Renal pelvis (tissue), 4 donors: ENCODE results near the gene ANKRD18A. TPM values are rescaled to one million over a fixed set of nuclear protein-coding genes. Genes with fewer than 3 reads are reported as not detected.
"Not testable (repeated sequence)": the region's sequence is repeated elsewhere in the genome, so short reads cannot be mapped to it uniquely, and the experiment has no call there.

Experiments
- DNase-seq: peaks from one replicate; pipeline ENCODE4 v3.0.0-alpha.2; 2013
- polyA plus RNA-seq, 3 donors: library from polyadenylated mRNA; unstranded; fragments of 120-200 nt; gene quantifications; one replicate each; pipeline ENCODE4 v1.2.1, GENCODE V29; 2013; ENCODE audit not compliant: insufficient read length in 3 of 3

The ANKRD18A gene
- polyA plus RNA-seq, 3 donors = 3.7 to 5.8 (median 3.9) TPM

DNA sequence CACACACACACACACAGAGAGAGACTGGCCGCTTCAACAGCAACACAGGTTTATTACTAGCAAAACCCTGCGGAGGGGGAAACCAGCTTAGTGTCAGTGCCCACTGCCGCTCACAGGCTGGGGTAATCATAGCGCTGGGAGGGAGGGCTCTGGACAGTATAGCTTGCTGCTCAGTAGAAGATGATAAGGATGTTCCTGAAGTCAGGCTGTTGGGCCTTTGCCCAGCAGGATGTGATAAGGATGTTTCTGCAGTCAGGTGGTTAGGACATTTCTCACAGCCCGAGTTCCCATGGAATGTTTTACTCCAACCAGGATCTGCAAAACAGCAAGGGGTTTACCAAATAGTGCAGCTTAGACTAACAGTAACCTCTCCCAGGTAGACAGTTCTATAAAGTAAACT is 79.9 kb downstream of the ANKRD18A start:
- DNase-seq = not testable (repeated sequence)

DNA sequence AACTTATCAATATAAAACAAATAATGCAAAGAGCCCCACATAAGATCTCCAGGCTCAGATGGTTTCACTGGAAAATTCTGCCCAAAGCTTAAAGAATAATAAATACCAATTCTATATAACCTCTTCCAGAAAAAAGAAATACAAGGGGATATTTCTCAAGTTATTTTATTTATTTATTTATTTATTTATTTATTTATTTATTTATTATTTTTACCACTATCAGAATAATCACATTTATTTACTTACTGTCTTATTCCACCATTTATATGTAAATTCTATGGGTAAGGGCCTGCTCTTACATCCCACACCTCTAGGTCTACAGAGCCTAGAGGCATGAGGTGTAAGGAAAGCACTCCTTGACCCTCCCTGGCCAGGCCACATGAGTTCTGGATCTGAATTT is 91.1 kb downstream of the ANKRD18A start:
- DNase-seq = no peak

DNA sequence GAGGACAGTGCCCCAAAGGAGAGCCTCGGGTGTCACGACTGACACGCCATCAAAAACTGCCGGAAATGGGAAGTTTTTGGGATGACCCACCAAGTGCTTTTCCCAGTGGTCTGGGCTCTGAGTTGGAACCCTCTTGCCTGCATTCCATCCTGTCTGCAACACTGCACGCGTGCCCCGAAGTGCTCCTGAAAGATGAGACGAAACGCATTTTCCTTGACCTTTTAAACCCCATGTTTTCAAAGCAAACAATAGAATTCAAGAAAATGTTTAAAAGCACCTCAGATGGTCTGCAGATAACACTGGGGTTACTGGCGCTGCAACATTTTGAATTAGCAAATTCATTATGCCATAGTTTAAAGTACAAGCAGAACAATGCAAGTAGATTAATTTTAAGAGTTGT is 92.9 kb downstream of the ANKRD18A start:
- DNase-seq = peak; percentile 54

DNA sequence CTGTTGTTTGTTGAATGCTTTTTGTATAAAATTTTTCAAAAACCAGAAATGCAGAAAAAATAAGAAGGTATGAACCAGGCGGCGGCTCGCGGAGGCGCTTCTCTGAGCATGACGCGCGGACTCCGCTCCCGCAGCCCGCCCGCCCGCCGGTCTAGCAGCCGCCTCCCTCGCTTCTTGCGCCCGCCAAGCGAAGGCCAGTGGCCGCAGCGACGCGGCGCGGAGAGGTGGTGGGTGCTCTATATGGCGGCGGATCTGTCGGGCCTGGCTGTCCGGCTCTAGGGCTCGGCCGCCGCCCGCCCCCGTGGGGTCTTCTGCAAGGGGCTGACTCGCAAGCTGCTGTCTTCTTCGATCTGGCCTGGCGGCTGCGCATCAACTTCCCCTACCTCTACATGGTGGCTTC is 93.8 kb downstream of the ANKRD18A start:
- no peak for DNase-seq

DNA sequence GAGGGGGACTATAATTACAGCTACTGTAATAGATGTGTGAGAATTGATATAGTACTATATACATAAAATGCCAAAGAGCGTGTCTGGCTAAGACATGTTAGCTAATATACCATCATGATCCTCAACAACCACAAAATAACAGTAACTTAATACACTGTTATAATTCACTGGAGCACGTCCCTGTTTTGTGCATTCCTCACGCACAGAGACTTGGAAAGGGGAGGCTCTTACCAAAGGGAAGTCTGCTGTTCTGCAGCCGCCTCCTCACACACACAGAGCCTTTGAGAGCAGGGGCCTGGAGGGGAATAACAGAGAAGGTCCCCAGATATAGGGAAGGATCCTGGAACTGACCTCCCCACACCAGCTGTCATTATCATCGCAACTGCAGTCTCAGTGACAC is 97.3 kb downstream of the ANKRD18A start:
- DNase-seq = no peak

DNA sequence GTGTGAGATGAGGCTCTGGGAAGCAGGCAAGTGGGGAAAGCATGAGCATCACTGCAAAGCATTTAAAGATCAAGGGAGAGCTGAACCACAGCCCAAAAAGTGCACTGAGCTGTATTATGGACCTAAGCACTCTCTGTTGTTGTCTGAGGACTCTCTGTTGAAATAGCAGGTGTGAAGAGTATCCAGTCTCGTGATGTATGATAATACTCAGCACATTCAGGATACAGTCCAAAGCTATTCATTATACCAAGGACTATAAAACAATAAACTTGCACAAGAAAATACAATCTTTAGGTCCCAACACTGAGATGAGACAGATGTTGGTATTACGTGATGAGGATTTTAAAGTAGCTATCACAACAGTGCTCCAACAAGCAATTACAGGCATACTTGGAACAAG is 98.6 kb downstream of the ANKRD18A start:
- DNase-seq = no peak

Other genes starting within 250 kb of the ANKRD18A start
- gene ALDH1B1, start 227.9 kb downstream of the ANKRD18A start, polyA plus RNA-seq = 10 to 100 TPM; 37.2 to 42.1 (median 40.3) TPM
- gene IGFBPL1, start 196.1 kb downstream of the ANKRD18A start, polyA plus RNA-seq = 1 to 10 TPM; 1.4 to 1.7 (median 1.5) TPM
- gene FAM240B, start 99.5 kb upstream of the ANKRD18A start, polyA plus RNA-seq = under 1 TPM in 2 of 3 donors, not detected in 1; 0.10 to 0.23 TPM